SK-N-SH (cell line): ENCODE measurements around the gene WDR83. TPM values are rescaled to one million over a fixed set of nuclear protein-coding genes. Genes with fewer than 3 reads are reported as not detected.

Experiments
- CTCF ChIA-PET: fragments of 300-600, 350-600 bp; formaldehyde crosslinking; extraction: SDS; loops from one replicate; lab custom pipeline; 2021; lab: Yijun Ruan, JAX
- POLR2A ChIA-PET: fragments of 350-600 bp; sonication (Branson Sonifier 250); formaldehyde crosslinking; extraction: SDS; loops from one replicate; lab custom pipeline; 2020; ENCODE audit warnings: antibody characterized with exemption, inconsistent platforms; lab: Yijun Ruan, JAX
- DNase-seq: peaks from one replicate; pipeline ENCODE4 v3.0.0; 2012
- H2AFZ ChIP-seq: fragments of 200-600 bp; sonication (generic); 2 replicates; pipeline ENCODE4 v1.8.1; 2016; ENCODE audit warnings: antibody characterized with exemption, mild to moderate bottlenecking, low read depth
- H3F3A ChIP-seq: fragments of 200-600 bp; sonication (generic); replicated peaks from 2 replicates; pipeline ENCODE3; 2016; ENCODE audit warnings: antibody characterized with exemption, mild to moderate bottlenecking; ENCODE audit not compliant: insufficient read depth
- H3K27ac ChIP-seq, 2 experiments: fragments of 200-500 bp in 1 of 2; fragments of 200-600 bp in 1 of 2; sonication (Bioruptor generic) in 1 of 2; sonication (generic), shearing (Covaris generic) in 1 of 2; 2 replicates each; pipeline versions ENCODE4 v1.5.1 to v1.6.1; 2014 to 2016; ENCODE audit warnings: low read depth in 2 of 2, inconsistent platforms in 1 of 2, low read length in 1 of 2, mild to moderate bottlenecking in 1 of 2, mixed read lengths in 1 of 2
- H3K27me3 ChIP-seq: fragments of 200-600 bp; sonication (generic), shearing (Covaris generic); 2 replicates; pipeline ENCODE4 v1.6.1; 2016; ENCODE audit warnings: mixed run types; ENCODE audit not compliant: insufficient read depth
- H3K36me3 ChIP-seq, 2 experiments: fragments of 200-500 bp in 1 of 2; fragments of 200-600 bp in 1 of 2; sonication (Bioruptor generic) in 1 of 2; sonication (generic) in 1 of 2; replicated peaks in 1 of 2; 2 replicates each; pipeline versions ENCODE3 to v1.5.1; 2014 to 2016; ENCODE audit warnings: low read length in 1 of 2, mild to moderate bottlenecking in 1 of 2; ENCODE audit not compliant: insufficient read depth in 2 of 2, control insufficient read depth in 1 of 2
- H3K4me1 ChIP-seq, 2 experiments: fragments of 200-500 bp in 1 of 2; fragments of 200-600 bp in 1 of 2; sonication (Bioruptor generic) in 1 of 2; sonication (generic), shearing (Covaris generic) in 1 of 2; 2 replicates each; pipeline versions ENCODE4 v1.5.1 to v1.6.1; 2014 to 2016; ENCODE audit warnings: low read depth in 1 of 2, low read length in 1 of 2, mixed run types in 1 of 2; ENCODE audit not compliant: insufficient read depth in 2 of 2, control insufficient read depth in 1 of 2
- H3K4me2 ChIP-seq: fragments of 200-600 bp; sonication (generic), shearing (Covaris generic); 2 replicates; pipeline ENCODE4 v1.6.1; 2017; ENCODE audit warnings: mixed run types
- H3K4me3 ChIP-seq, 2 experiments: fragments of 200-500 bp in 1 of 2; fragments of 200-600 bp in 1 of 2; sonication (Bioruptor generic) in 1 of 2; sonication (generic), shearing (Covaris generic) in 1 of 2; 2 replicates each; pipeline versions ENCODE4 v1.5.1 to v1.8.1; 2014 to 2016; ENCODE audit warnings: low read depth in 2 of 2, inconsistent platforms in 1 of 2, low read length in 1 of 2, mild to moderate bottlenecking in 1 of 2, mixed read lengths in 1 of 2, moderate library complexity in 1 of 2
- H3K79me2 ChIP-seq: fragments of 200-600 bp; sonication (generic); 2 replicates; pipeline ENCODE4 v1.8.1; 2017; ENCODE audit warnings: mild to moderate bottlenecking; ENCODE audit not compliant: insufficient read depth
- H3K9ac ChIP-seq: fragments of 200-600 bp; sonication (generic); 2 replicates; pipeline ENCODE4 v1.6.1; 2017; ENCODE audit warnings: mixed run types
- H3K9me2 ChIP-seq: fragments of 200-600 bp; sonication (generic); 2 replicates; pipeline ENCODE4 v1.6.1; 2017; ENCODE audit warnings: mixed run types
- H3K9me3 ChIP-seq: fragments of 200-600 bp; sonication (generic); 2 replicates; pipeline ENCODE4 v1.6.1; 2017; ENCODE audit warnings: mixed run types, mild to moderate bottlenecking, moderate library complexity
- H4K20me1 ChIP-seq: fragments of 200-600 bp; sonication (generic); 2 replicates; pipeline ENCODE4 v1.6.1; 2017; ENCODE audit warnings: mild to moderate bottlenecking, mixed run types; ENCODE audit not compliant: insufficient read depth
- ELF1 ChIP-seq: IDR thresholded peaks from 2 replicates; pipeline ENCODE4 v1.4.0; 2012
- JUND ChIP-seq: IDR thresholded peaks from 2 replicates; pipeline ENCODE4 v1.4.0; 2012
- MEF2A ChIP-seq: IDR thresholded peaks from 2 replicates; pipeline ENCODE4 v1.4.0; 2012; ENCODE audit warnings: low read depth, borderline replicate concordance
- NFIC ChIP-seq: IDR thresholded peaks from 2 replicates; pipeline ENCODE4 v1.4.0; 2012; ENCODE audit warnings: borderline replicate concordance
- POLR2AphosphoS5 ChIP-seq: IDR thresholded peaks from 2 replicates; pipeline ENCODE4 v1.6.1; 2012; ENCODE audit warnings: low read depth, low read length
- SMC3 ChIP-seq: IDR thresholded peaks from 2 replicates; pipeline ENCODE4 v1.6.1; 2012; ENCODE audit warnings: low read depth, low read length, improper control_type of control experiment
- TAF1 ChIP-seq: IDR thresholded peaks from 2 replicates; pipeline ENCODE4 v1.6.1; 2012; ENCODE audit warnings: low read depth, mild to moderate bottlenecking, low read length, moderate library complexity, borderline replicate concordance
- TEAD4 ChIP-seq: IDR thresholded peaks from 2 replicates; pipeline ENCODE4 v1.4.0; 2012; ENCODE audit warnings: mild to moderate bottlenecking, borderline replicate concordance; ENCODE audit not compliant: insufficient read depth
- YY1 ChIP-seq: IDR thresholded peaks from 2 replicates; pipeline ENCODE4 v1.4.0; 2012; ENCODE audit warnings: low read depth, mild to moderate bottlenecking
- WGBS: methylation state at CpG from one replicate; pipeline ENCODE4 v1.1.6; 2017; ENCODE audit warnings: low lambda C conversion rate; 5-methylcytosine and 5-hydroxymethylcytosine counted together
- polyA plus RNA-seq, 3 experiments: library from polyadenylated mRNA; depleted of rRNA; stranded (reverse); fragments of >200 nt; gene quantifications; 2 replicates each; pipeline ENCODE4 v1.2.3, GENCODE V29; 2012
- TF ChIP-seq, protein P1 (sequence below): fragments of 150-350 bp; IDR thresholded peaks from 2 replicates; pipeline ENCODE4 v1.6.1; 2017; ENCODE audit warnings: antibody characterized with exemption, low read length, low read depth, borderline replicate concordance
- TF ChIP-seq, protein P2 (sequence below): IDR thresholded peaks from 2 replicates; pipeline ENCODE4 v1.4.0; 2012; ENCODE audit warnings: low read depth, borderline replicate concordance
- TF ChIP-seq, protein P3 (sequence below): IDR thresholded peaks from 2 replicates; pipeline ENCODE4 v1.4.0; 2012; ENCODE audit warnings: low read depth
- TF ChIP-seq, protein P4 (sequence below): IDR thresholded peaks from 2 replicates; pipeline ENCODE4 v1.6.1; 2012; ENCODE audit warnings: mild to moderate bottlenecking, low read depth, low read length, moderate library complexity

The WDR83 gene
- polyA plus RNA-seq, 1 of the 3 experiments (the other 2 are of a cell fraction), result 18.2 TPM

DNA sequence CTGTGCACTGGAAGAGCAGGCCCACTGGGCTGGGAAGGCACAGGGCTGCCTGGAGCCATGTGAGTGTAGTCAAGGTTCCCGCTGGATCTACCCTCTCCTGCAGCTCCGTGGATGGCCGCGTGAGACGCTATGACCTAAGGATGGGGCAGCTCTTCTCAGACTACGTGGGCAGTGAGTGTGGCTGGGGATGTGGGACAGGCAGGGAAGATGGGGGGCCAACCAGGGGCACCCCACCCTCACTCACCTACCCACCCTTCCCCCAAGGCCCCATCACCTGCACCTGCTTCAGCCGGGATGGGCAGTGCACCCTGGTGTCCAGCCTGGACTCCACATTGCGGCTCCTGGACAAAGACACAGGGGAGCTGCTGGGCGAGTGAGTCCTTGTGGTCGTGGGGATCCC is 6.1 kb downstream of the WDR83 start:
- peaks cover 32 to 39% of the 10 kb centered on the region in 2 experiments for H3K36me3 ChIP-seq
- ChIA-PET POLR2A (interaction anchor here (0.7 kb wide), 1 partner anchor 613 kb away, joined by 3 read pairs; no protein-coding TSS in a partner anchor), CTCF (interaction anchor here (0.6 to 2.6 kb wide), 28 partner anchors 8 to 1329 kb away, joined by 3 to 21 read pairs (median 4); partner anchors contain the start of genes DHPS, FBXW9 and ZNF564)
- H3K4me2 ChIP-seq, result no peak overlapping the region
- H3K27ac ChIP-seq, result no peak overlapping the region
- peaks cover 42% of the 10 kb centered on the region for H3K79me2 ChIP-seq
- H3F3A ChIP-seq, result peaks cover 34% of the 10 kb centered on the region
- peaks cover 5 to 18% of the 10 kb centered on the region in 2 experiments; a peak in 2 of 4 replicates for H3K4me1 ChIP-seq
- no peak for DNase-seq
- peaks cover 12% of the 10 kb centered on the region for H4K20me1 ChIP-seq
- no peaks in the 10 kb centered on the region for H3K9me3 ChIP-seq
- no peak overlapping the region for H3K4me3 ChIP-seq
- H2AFZ ChIP-seq, result no peak overlapping the region
- no peaks in the 10 kb centered on the region for H3K27me3 ChIP-seq
- H3K9me2 ChIP-seq, result no peaks in the 10 kb centered on the region
- H3K9ac ChIP-seq, result no peak overlapping the region
- WGBS, result 85% methylated on average over 10 of the region's 10 CpGs
- TF ChIP-seq MEF2A (no peak), JUND (no peak), TAF1 (no peak), TEAD4 (no peak), YY1 (no peak), NFIC (no peak), SMC3 (no peak), POLR2AphosphoS5 (no peak), ELF1 (no peak)
- TF ChIP-seq, protein P1, sequence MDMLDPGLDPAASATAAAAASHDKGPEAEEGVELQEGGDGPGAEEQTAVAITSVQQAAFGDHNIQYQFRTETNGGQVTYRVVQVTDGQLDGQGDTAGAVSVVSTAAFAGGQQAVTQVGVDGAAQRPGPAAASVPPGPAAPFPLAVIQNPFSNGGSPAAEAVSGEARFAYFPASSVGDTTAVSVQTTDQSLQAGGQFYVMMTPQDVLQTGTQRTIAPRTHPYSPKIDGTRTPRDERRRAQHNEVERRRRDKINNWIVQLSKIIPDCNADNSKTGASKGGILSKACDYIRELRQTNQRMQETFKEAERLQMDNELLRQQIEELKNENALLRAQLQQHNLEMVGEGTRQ, result no peak
- TF ChIP-seq, protein P2, sequence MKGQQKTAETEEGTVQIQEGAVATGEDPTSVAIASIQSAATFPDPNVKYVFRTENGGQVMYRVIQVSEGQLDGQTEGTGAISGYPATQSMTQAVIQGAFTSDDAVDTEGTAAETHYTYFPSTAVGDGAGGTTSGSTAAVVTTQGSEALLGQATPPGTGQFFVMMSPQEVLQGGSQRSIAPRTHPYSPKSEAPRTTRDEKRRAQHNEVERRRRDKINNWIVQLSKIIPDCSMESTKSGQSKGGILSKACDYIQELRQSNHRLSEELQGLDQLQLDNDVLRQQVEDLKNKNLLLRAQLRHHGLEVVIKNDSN, result no peak
- TF ChIP-seq, protein P3, sequence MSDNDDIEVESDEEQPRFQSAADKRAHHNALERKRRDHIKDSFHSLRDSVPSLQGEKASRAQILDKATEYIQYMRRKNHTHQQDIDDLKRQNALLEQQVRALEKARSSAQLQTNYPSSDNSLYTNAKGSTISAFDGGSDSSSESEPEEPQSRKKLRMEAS, result no peak
- TF ChIP-seq, protein P4, sequence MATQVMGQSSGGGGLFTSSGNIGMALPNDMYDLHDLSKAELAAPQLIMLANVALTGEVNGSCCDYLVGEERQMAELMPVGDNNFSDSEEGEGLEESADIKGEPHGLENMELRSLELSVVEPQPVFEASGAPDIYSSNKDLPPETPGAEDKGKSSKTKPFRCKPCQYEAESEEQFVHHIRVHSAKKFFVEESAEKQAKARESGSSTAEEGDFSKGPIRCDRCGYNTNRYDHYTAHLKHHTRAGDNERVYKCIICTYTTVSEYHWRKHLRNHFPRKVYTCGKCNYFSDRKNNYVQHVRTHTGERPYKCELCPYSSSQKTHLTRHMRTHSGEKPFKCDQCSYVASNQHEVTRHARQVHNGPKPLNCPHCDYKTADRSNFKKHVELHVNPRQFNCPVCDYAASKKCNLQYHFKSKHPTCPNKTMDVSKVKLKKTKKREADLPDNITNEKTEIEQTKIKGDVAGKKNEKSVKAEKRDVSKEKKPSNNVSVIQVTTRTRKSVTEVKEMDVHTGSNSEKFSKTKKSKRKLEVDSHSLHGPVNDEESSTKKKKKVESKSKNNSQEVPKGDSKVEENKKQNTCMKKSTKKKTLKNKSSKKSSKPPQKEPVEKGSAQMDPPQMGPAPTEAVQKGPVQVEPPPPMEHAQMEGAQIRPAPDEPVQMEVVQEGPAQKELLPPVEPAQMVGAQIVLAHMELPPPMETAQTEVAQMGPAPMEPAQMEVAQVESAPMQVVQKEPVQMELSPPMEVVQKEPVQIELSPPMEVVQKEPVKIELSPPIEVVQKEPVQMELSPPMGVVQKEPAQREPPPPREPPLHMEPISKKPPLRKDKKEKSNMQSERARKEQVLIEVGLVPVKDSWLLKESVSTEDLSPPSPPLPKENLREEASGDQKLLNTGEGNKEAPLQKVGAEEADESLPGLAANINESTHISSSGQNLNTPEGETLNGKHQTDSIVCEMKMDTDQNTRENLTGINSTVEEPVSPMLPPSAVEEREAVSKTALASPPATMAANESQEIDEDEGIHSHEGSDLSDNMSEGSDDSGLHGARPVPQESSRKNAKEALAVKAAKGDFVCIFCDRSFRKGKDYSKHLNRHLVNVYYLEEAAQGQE, result no peak
